K562 (cell line): ENCODE measurements around the gene PRRC2A. TPM values are rescaled to one million over a fixed set of nuclear protein-coding genes. Genes with fewer than 3 reads are reported as not detected.

Experiments
- BACH1 ChIP-seq: fragments of 200-800 bp; sonication (Bioruptor generic); IDR thresholded peaks from 2 replicates; pipeline ENCODE4 v1.6.1; 2016; ENCODE audit warnings: missing genetic modification characterization, missing compliant biosample characterization
- CBX1 ChIP-seq: sonication (generic); IDR thresholded peaks from 2 replicates; pipeline ENCODE4 v1.6.1; 2016; ENCODE audit warnings: antibody characterized with exemption, low read depth, mild to moderate bottlenecking
- CLOCK ChIP-seq: fragments of 250-450 bp; sonication (Bioruptor Pico); IDR thresholded peaks from 2 replicates; pipeline ENCODE4 v1.4.0; 2020; ENCODE audit warnings: mild to moderate bottlenecking, moderate library complexity, borderline replicate concordance
- ELF2 ChIP-seq: fragments of 250-450 bp; sonication (Bioruptor Pico); IDR thresholded peaks from 2 replicates; pipeline ENCODE4 v1.5.0; 2021; ENCODE audit warnings: mild to moderate bottlenecking
- ELF4 ChIP-seq: fragments of 450-650 bp; formaldehyde crosslinking; IDR thresholded peaks from 2 replicates; pipeline ENCODE4 v1.4.0; 2022; ENCODE audit warnings: missing genetic modification characterization
- FOXO4 ChIP-seq: fragments of 450-650 bp; formaldehyde crosslinking; IDR thresholded peaks from 2 replicates; pipeline ENCODE4 v1.4.0; 2020; ENCODE audit warnings: mild to moderate bottlenecking, moderate library complexity
- HNRNPL ChIP-seq: fragments of 200-400 bp; formaldehyde crosslinking; IDR thresholded peaks from 2 replicates; pipeline ENCODE4 v1.6.1; 2017; ENCODE audit warnings: low read depth, mild to moderate bottlenecking, low read length
- MAFK ChIP-seq: IDR thresholded peaks from 2 replicates; pipeline ENCODE4 v1.6.1; 2011; ENCODE audit warnings: low read length, improper control_type of control experiment
- MEIS2 ChIP-seq: fragments of 450-650 bp; IDR thresholded peaks from 2 replicates; pipeline ENCODE4 v1.6.1; 2014; ENCODE audit warnings: mild to moderate bottlenecking; ENCODE audit not compliant: partially characterized antibody
- MTA1 ChIP-seq: fragments of 450-650 bp; IDR thresholded peaks from 2 replicates; pipeline ENCODE4 v1.6.1; 2017; ENCODE audit warnings: borderline replicate concordance
- NFIC ChIP-seq: fragments of 450-650 bp; IDR thresholded peaks from 2 replicates; pipeline ENCODE4 v1.6.1; 2017; ENCODE audit warnings: mild to moderate bottlenecking, inconsistent platforms
- NKRF ChIP-seq: fragments of 450-650 bp; IDR thresholded peaks from 2 replicates; pipeline ENCODE4 v1.6.1; 2016; ENCODE audit warnings: borderline replicate concordance
- POLR3A ChIP-seq: IDR thresholded peaks from 2 replicates; pipeline ENCODE4 v1.6.1; 2011; ENCODE audit warnings: borderline replicate concordance, mild to moderate bottlenecking, moderate library complexity; ENCODE audit not compliant: insufficient read length, insufficient read depth; ENCODE audit errors: extremely low read depth
- PURB ChIP-seq: sonication (generic); formaldehyde crosslinking; IDR thresholded peaks from 2 replicates; pipeline ENCODE4 v1.9.0; 2021; ENCODE audit warnings: low read depth, mild to moderate bottlenecking, missing genetic modification reagents
- SPI1 ChIP-seq: IDR thresholded peaks from 2 replicates; pipeline ENCODE4 v1.6.1; 2011; ENCODE audit warnings: low read depth, low read length, control low read depth, borderline replicate concordance
- TCF7L2 ChIP-seq: fragments of 150-350 bp; IDR thresholded peaks from 2 replicates; pipeline ENCODE4 v1.6.1; 2016; ENCODE audit warnings: low read depth, mild to moderate bottlenecking, low read length, moderate library complexity
- XRCC5 ChIP-seq: fragments of 200-400 bp; formaldehyde crosslinking; IDR thresholded peaks from 2 replicates; pipeline ENCODE4 v1.6.1; 2017; ENCODE audit warnings: low read depth, mild to moderate bottlenecking, low read length
- ZBTB26 ChIP-seq: fragments of 450-650 bp; formaldehyde crosslinking; IDR thresholded peaks from 2 replicates; pipeline ENCODE4 v1.4.0; 2022; ENCODE audit warnings: missing genetic modification characterization
- ZFP30 ChIP-seq: fragments of 250-450 bp; sonication (Bioruptor Pico); IDR thresholded peaks from 2 replicates; pipeline ENCODE4 v1.8.0; 2022; ENCODE audit warnings: moderate library complexity, mild to moderate bottlenecking, inconsistent platforms, borderline replicate concordance
- ZNF445 ChIP-seq: fragments of 250-450 bp; sonication (Bioruptor Pico); IDR thresholded peaks from 2 replicates; pipeline ENCODE4 v1.4.0; 2020; ENCODE audit warnings: low read depth, mild to moderate bottlenecking, moderate library complexity
- ZNF76 ChIP-seq: fragments of 250-450 bp; sonication (Bioruptor Pico); IDR thresholded peaks from 2 replicates; pipeline ENCODE4 v1.4.0; 2020; ENCODE audit warnings: mild to moderate bottlenecking, moderate library complexity, borderline replicate concordance
- polyA plus RNA-seq, 8 experiments: library from polyadenylated mRNA; depleted of rRNA in 4 of 8; stranded (reverse) in 5 of 8; unstranded in 3 of 8; fragments of >200 nt; fragmentation: Nextera tagmentation in 2 of 8; fragmentation: Illumina TruSeq in 1 of 8; extraction: Ambion mirVana in 2 of 8; extraction: Trizol in 1 of 8; gene quantifications; 2 replicates each; pipeline versions ENCODE4 v1.2.1 to v1.2.3, GENCODE V29; 2011 to 2014; ENCODE audit warnings: inconsistent platforms in 1 of 8, missing spikeins in 1 of 8
- total RNA-seq, 7 experiments: library from RNA; depleted of rRNA in 6 of 7; stranded (reverse); fragments of >200 nt in 6 of 7; fragmentation: Illumina TruSeq in 2 of 7; extraction: Trizol in 2 of 7; gene quantifications; 2 replicates each; pipeline versions ENCODE4 v1.2.1 to v1.2.3, GENCODE V29; 2011 to 2021; ENCODE audit warnings: low replicate concordance in 1 of 7

PRRC2A gene
- total and polyA plus RNA-seq, 9 of the 15 experiments (the other 6 are each of a cell fraction or from before 2014, with no cell fraction given): 1.0 to 332 (median 63.0) TPM

GRCh38 chr6:31614684-31615578 lies 5.6 kb upstream of the PRRC2A start, which contains the start of gene AIF1 (continued):
- no peak for TF ChIP-seq CLOCK (CRISPR knock-in tag)
- TF ChIP-seq MTA1: 0 out of 2 replicates have a peak, but pooled peaks have one; percentile 55
- no peak for TF ChIP-seq HNRNPL
- TF ChIP-seq CBX1: no peak
- TF ChIP-seq BACH1 (tag): no peak
- no peak for TF ChIP-seq FOXO4 (CRISPR knock-in tag)
- TF ChIP-seq POLR3A: no peak
- no peak for TF ChIP-seq ZNF76 (CRISPR knock-in tag)
- TF ChIP-seq TCF7L2: no peak
- TF ChIP-seq MAFK: peak; percentile 54; the same call in 1 of the 2 replicates
- TF ChIP-seq ZFP30: no peak
- TF ChIP-seq PURB: no peak
- no peak for TF ChIP-seq XRCC5
- TF ChIP-seq SPI1: peak; percentile 94
- TF ChIP-seq NKRF: no peak
- no peak for TF ChIP-seq ELF4 (CRISPR knock-in tag)
- TF ChIP-seq NFIC: no peak
- no peak for TF ChIP-seq ZNF445 (CRISPR knock-in tag)
- no peak for TF ChIP-seq ZBTB26 (CRISPR knock-in tag)
- TF ChIP-seq ELF2: 0 out of 2 replicates have a peak, but pooled peaks have one; percentile 31
- TF ChIP-seq MEIS2: no peak
